Left forelimb (tissue), 1 donor: ENCODE results near the gene CCNB1.
"Not testable (repeated sequence)": the region's sequence is repeated elsewhere in the genome, so short reads cannot be mapped to it uniquely, and the experiment has no call there.

Source experiments
- DNase-seq: peaks from one replicate; pipeline ENCODE4 v3.0.0-alpha.2; 2018; ENCODE audit warnings: low spot score

CCNB1 gene

DNA sequence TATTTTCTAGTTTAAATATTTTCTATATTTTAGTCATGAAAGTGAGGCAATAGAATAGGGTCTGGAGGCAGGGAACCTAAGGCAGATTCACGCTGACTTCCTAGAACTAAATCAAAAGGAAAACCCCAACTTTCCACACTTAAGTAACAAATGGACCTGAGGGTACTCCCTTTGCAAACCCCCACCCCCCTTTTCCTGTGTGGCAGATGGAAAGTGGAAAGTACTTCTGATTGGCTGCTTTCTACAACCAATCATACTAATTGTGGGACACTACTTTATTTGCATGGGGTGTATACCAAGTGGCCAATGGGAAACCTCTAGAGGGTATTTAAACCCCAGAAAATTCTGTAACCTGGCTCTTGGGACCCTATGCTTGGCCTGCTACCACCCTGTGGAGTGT is 17.7 kb downstream of the CCNB1 start:
- DNase-seq: no peak

DNA sequence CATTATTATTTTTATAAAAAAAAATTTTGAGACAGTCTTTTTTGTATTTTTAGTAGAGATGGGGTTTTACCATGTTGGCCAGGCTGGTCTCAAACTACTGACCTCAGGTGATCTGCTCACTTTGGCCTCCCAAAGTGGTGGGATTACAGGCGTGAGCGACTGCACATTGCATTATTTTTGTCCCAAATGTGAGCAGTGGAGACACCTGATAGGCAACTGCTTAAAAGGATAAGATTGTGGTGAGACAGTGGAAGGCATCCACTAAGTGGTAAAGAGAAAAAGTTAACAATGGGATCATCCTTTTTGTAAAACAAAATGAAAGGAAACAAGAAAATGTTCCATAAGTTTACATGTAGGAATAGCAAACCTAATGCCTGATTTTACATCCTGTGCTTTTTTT is 20.4 kb downstream of the CCNB1 start:
- no peak for DNase-seq

DNA sequence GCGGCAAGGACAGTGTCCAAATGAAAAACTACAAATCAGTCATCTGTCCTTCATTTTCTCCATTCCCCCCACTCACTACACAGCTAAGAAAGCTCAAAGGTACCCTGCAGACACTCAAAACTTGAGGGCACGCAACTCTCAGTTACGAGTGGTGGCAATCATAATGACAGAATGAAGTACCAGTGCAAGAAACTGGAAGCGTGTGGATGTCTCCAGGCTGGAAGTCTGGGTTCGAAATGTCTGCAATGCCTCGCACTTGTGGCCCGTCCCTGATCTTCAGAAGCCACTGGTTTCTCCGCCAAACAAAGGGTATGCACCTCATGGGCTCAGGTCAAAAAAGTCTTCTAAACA is 21.8 kb downstream of the CCNB1 start:
- no peak for DNase-seq

DNA sequence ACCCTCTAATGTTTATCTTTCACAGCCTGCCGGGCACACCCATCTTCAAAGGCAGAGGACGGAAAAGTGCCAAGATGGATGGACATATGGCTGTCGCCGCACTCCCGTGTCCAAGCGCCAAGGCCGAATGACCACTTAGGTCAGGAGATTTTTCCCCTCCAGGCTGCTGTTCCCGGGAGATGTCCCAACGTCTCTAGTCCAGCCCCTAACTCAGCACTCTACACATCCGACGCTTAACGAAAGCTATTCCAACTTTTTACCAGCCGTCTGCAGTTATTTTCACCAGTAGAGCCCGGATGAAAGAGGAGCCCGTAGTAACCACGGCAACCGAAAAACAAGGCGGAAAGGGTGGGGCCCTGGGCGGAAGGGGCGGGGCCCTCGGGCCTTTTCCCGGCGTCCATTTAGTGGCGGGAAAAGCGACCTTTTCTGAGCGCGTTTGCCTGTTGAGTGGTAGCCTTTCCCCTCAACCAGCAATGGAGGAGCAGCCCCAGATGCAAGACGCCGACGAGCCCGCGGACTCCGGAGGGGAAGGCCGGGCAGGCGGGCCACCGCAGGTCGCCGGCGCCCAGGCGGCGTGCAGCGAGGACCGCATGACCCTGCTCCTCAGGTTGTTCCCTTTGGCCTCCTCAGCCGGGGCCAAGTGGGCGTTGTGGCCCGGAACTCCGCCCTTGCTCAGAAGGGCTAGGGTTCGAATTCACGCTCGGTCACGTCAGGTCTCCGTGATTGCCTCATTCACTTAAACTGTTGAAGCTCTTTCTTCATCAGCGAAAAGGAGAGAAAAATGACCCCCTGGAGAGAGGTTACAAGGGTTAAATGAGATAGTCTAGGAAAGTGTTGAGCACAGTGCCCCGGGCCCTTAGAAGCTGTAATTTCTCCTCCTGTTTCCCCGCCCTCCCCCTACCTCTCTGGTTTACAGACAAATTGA is 22.5 kb downstream of the CCNB1 start, which contains the start of gene CENPH:
Gene CENPH, plus strand, starts transcription at position 422 of the 925 bp plus-strand sequence. Its CDS starts 52 bp downstream, at position 474.
- DNase-seq: peak; percentile 97

DNA sequence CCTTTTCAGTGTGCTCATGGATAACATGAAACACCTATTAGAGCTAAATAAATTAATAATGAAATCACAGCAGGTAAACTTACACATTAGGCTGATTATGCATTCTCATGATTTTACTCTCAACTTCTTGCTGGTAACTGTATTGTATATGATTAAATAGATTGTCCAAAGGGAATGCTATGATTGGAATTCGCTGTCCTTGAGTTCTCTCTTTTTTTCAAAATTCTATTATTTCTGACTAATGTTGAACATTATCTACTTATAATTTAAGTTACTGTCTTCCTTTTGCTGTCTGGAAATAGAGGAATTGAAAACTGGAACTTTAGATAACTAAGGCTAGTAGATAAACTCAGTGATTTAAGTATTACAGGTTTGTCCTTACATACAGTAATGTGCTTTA is 35.5 kb downstream of the CCNB1 start:
- DNase-seq: no peak

DNA sequence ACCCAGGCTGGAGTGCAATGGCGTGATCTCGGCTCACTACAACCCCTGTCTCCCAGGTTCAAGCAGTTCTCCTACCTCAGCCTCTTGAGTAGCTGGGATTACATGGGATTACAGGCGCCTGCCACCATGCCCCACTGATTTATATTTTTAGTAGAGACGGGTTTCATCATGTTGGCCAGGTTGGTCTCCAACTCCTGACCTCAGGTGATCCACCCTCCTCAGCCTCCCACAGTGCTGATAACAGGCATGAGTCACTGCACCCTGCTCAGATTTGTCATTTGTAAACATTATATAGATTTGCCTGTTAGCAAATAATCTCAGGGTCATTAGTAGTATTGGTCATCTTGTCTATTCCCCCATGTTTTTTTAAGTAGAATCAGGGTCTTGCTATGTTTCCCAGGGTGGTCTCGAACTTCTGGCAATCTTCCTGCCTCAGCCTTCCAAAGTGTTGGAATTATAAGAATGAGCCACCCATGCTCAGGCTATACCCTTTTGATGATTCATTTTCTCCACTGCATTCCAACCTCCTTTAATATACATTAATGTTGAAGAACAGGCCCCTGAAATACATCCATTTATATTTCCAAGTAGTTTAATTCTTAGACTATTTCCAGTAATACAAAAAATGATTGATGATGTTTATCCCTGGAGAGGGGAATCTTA is 39.7 kb downstream of the CCNB1 start:
- DNase-seq: no peak

DNA sequence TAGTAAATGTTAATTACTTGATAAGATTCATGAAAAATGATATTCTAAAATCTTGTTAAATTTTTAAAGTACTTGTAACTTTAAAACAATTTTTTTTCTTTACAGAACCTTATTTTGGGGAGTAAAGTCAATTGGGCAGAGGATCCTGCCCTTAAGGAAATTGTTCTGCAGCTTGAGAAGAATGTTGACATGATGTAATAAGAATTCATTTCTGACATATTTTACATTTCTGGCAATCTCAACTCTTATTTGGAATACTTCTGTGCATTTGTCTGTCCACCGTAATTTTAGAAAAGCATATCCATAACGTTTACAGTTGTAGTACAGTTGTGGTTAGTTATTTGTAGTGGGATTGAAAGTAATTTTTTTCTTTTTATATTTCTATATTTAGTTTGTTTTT is 42.7 kb downstream of the CCNB1 start:
- DNase-seq: no peak

DNA sequence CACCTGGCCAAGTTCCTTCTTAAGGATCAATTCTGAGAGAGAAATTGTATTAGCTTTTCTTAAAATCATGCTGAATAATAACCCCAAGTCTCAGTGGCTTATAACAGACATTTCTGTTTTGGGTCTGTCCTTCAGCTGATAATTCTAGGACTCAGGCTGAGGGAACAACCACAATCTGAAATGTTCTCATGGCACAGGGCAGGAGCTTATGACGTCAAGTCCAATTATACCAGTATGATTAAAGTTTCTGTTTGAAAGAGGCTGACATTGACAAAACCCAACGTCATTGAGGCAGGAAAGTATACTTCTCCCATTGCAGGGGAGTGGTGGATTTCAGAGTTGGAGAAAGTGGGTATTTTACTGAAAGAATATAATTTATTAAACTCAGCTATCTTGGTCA is 44.2 kb downstream of the CCNB1 start:
- DNase-seq: no peak

DNA sequence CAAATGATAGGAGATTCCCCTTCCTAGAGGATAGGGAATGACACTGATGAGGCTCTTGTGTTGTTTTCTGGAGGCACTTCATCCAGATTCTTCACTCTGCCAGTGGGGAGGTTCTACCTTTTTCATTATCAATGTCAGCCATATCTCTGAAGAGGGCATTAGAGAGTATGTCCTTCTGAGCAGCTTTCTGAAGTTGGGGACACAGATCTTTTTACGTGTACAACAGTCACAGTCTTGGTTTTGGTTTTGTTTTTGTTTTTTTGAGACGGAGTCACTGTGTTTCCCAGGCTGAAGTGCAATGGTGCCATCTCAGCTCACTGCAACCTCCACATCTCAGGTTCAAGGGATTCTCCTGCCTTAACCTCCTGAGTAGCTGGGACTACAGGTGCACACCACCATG is 45.1 kb downstream of the CCNB1 start:
- DNase-seq: no peak

DNA sequence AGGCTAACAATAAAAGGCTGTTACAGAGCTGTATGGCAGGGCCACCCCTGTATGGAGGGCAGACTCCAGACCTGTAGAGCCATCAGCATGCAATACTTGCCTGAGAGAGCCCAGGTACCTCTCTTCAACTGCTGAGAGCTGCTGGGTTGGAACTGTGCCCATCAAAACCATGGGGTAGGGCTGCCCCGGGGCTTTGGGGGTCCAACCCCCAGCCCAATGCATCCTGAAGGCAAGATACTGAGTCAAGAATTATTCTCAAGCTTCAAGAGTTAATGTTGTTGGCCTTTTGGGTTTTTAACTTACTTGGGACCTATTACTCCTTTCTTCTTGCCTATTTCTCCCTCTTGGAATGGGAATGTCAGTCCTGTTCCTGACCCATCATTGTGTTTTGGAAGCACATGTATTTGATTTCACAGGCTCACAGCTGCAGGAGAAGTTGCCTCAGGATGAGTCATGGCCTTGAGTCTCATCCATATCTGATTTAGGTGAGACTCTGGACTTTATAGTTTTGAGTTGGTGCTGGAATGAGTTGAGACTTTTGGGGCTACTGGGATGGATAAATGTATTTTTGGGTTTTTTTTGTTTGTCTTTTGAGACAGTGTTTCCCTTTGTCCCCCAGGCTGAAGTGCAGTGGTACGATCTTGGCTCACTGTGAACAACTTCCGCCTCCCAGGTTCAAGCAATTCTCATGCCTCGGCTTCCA is 46.7 kb downstream of the CCNB1 start:
- DNase-seq: no peak

DNA sequence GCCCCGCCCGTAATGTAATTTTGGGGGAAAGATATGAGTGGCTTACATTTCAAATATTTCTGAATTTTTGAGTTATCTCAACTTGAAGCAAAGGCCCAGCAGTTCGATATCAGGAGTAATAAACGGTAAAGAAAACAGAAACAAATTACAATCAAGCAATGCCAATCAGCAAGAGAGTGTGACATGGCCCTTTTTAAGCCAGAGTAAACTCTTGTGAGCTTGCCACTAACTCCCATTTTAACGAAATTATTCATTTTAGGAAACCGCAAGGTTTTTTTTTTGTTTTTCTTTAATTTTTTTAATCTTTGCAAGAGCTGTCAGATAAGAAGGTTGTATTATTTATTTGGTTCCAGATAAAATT is 50.2 kb downstream of the CCNB1 start:
- no peak for DNase-seq

DNA sequence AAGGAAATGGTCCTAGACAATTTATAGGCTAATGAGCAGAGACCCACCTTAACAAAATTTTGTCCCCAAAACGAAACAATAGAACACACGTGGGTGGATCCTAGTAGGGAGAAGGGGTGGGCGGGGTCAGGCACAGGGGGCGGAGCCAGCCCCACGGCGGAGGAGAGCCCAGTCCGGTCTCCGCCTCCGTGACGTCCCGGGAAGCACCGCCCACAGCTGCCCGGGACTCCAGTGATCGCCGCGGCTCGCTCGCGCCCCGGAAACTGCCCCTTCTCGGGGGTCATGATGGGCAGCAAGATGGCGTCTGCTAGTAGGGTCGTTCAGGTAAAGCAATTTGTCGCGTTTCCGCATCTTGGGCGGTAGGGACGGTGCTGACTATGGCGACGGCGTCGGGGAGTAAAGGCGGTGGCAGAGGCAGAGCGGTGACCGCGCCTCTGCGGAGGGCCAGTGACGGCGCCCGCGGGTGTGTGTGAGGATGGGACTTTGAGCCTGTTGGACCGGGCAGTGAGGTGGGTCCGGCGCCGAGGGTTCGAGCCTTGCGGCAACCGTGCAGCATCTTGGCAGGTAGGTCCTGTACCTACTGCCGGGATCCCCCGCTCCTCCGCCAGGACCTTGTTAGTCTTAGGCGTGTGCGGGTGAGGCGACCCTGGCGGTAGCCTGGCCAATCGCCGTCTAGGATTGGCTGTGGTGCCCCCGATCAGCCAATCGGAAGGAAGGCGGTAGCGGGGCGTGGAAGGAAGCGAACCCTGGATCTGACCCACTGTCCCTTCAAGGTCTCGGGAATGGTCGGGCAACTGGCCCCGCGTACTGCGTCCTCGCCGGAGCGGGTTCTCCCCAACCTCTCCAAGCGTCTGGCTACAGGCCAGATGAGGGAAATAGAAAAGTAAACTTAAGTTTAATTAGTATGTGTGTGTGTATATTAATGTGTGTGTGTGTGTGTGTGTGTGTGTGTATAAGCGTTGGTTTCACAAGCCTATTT is 50.9 kb downstream of the CCNB1 start:
- peak; percentile 96 for DNase-seq

DNA sequence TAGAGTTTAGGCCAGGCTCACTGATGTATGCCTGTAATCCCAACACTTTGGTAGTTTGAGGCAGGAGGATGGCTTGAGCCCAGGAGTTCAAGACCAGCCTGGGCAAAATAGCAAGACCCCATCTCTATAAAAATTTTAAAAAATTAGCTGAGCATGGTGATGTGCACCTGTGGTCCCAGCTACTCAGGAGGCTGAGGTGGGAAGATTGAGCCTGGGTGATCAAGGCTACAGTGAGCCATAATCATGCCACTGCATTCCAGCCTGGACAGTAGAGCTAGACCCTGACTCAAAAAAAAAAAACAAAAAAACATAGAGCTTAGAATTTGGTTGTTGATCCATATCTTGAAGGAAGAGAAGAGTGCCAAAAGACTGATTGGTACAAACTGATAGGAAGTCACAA is 53.0 kb downstream of the CCNB1 start:
- no peak for DNase-seq

DNA sequence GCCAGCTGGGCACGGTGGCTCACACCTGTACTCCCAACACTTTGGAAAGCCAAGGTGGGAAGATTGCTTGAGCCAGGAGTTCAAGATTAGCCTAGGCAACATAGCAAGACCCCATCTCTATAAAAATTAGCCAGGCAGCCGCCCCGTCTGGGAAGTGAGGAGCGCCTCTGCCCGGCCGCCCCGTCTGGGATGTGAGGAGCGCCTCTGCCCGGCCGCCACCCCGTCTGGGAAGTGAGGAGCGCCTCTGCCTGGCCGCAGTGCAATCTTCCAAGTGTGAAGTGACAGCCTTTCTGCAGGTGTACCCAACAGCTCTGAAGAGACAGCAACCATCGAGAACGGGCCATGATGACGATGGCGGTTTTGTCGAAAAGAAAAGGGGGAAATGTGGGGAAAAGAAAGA is 53.4 kb downstream of the CCNB1 start:
- not testable (repeated sequence) for DNase-seq

DNA sequence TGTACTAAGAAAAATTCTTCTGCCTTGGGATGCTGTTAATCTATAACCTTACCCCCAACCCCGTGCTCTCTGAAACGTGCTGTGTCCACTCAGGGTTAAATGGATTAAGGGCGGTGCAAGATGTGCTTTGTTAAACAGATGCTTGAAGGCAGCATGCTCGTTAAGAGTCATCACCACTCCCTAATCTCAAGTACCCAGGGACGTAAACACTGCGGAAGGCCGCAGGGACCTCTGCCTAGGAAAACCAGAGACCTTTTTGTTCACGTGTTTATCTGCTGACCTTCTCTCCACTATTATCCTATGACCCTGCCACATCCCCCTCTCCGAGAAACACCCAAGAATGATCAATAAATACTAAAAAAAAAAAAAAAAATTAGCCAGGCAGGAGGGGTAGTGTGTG is 53.9 kb downstream of the CCNB1 start:
- not testable (repeated sequence) for DNase-seq

DNA sequence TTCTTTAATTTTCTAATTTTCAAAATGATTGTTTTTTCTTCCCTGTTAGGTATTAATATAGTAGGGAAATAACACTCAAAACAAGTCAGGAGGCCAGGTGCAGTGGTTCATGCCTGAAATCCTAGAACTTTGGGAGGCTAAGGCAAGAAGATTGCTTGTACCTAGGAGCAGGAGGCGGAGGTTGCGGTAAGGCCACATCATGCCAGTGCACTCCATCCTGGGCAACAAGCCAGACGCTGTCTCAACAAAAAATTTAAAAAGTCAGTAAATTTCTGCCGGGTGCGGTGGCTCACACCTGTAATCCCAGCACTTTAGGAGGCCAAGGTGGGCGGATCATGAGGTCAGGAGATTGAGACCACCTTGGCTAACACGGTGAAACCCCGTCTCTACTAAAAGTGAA is 57.6 kb downstream of the CCNB1 start:
- no peak for DNase-seq

DNA sequence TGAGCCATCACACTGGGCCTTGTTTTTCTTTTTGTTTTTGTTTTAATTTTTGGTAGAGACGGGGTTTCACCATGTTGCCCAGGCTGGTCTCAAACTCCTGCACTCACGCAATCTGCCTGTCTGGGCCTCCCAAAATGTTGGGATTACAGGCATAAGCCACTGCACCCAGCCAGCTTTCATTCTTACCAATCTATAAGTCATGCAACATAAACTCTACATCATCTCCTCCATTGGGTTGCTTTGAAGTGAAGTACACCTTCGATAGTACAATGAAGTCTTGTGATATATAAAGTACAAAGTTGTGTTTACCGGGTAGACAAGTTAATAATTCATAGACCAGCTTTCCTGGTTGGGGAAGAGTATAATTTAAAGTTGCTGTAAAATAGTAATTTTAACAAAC is 58.9 kb downstream of the CCNB1 start:
- no peak for DNase-seq
